Keratinocyte (primary cell): Measurements from ENCODE around the gene PDCD6IP.

Experiments
- CTCF ChIP-seq, 3 experiments: IDR thresholded peaks in 1 of 3; conservative IDR thresholded peaks in 1 of 3; optimal IDR thresholded peaks in 1 of 3; 2 replicates in 2 of 3; 3 replicates in 1 of 3; pipeline versions ENCODE3 to v1.5.1; 2011; ENCODE audit warnings: low read length in 3 of 3, mild to moderate bottlenecking in 3 of 3, moderate library complexity in 2 of 3, control low read depth in 1 of 3, inconsistent platforms in 1 of 3; ENCODE audit not compliant: insufficient read depth in 2 of 3; ENCODE audit errors: extremely low read depth in 1 of 3
- EZH2 ChIP-seq: IDR thresholded peaks from one replicate; pipeline ENCODE4 v1.6.1; 2012; ENCODE audit warnings: inconsistent platforms, mild to moderate bottlenecking, low read length, moderate library complexity

- TF ChIP-seq EZH2, result no peak
- TF ChIP-seq CTCF (optimal IDR thresholded peaks at IDR 0.05 in 1 of 3, IDR thresholded peaks at IDR 0.05 in 1 of 3, conservative IDR thresholded peaks at IDR 0.05 in 1 of 3; ENCODE audit: extremely low read depth in 1 of 3, insufficient read depth in 2 of 3, low read length in 3 of 3), result no peak
These were observed 6.1 kb upstream of the PDCD6IP start for GRCh38 chr3:33792167-33792892.
